IPS DF 19.7 (cell line): ENCODE results near the gene HSD17B12.

Experiments used
- DNase-seq: peaks from one replicate; pipeline ENCODE4 v3.0.0-alpha.2; 2013; ENCODE audit warnings: low read depth, low spot score

Gene HSD17B12

DNA sequence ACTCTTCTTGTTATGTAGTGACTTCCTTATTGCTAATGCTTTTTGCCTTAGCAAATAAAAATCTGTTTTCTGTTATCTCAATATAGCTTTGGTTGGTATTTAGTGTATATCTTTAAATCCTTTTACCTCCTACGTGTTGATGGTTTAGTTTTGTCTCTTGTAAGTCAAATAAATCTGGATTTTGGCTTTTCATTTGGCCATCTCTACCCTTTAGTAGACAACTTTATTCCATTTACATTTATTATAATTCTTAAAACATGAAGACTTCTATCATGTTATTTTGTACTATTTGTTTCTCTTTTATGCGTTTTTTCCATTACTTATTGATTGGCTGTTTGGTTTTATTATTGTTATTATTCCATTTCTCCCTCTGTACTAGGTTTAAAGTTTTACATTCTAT lies 180.6 kb downstream of the HSD17B12 start:
- DNase-seq: no peak

DNA sequence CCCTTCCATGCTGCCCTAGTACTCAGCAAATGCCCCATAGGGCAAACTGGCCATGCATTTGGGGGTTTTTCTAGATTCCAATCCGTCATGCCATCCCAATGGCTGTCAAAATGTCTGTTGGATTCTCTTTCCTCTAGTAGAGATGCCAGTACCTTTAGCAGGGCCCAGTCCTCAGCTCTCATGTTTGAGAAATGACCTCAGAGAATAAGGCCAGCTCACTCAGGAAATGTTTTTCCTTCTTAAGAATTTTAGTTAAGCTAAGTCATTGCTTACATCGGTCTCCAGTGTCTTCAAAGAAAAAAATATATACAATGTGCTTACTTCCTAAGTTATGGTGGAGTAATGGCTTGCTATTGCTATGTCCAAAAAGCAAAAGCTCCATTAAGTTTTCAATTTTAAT lies 186.0 kb downstream of the HSD17B12 start:
- DNase-seq: no peak

DNA sequence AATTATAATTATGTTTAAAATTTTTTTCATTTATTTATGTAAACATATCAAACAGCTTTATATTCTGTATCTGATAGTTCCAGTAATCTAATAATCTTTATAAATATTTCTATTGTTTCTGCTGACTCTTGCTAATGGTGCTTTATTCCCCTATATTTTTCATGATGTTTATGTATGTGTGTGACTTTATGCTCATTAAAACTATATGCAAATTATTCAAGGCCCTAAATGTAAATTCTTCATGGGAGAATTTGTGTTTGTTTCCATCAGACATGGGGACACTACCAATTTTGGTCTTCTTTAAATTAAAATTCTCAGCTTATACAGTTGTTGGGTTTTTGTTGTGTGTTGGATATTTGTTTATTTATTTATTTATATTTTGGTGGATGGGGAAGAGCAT lies 186.4 kb downstream of the HSD17B12 start:
- no peak for DNase-seq

DNA sequence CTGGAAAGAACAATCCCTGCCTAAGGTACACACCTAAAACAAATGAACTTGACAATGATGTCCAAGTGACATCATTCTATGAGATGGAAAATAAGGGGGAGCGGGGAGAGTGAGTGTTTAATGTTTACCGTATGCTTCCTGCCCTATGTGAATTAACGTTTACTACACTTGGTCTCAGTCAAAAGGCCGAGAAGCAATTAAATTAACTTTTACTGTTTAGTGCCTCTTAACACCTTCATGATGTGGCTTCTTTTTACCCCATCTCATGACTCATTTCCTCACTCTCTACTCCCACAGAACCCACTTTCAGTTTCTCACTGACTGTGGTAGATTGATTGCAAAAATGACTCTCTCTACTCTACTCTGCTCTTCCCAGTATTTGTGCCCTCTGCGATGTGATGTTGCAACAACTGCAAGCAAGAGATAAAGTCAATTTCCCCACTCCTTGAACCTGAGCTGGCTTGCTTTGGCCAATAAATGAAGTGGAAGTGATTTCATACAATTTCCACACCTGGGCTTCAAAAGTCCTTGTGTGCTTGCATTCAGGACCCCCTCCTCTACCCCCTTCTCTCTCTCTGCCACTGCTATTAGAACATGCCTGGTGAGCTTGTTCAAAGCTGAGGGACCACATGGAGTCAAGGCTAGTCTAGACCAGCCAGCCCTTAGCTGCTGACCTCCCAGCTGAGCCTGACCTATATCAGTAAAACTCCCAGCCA lies 188.5 kb downstream of the HSD17B12 start:
- no peak for DNase-seq

DNA sequence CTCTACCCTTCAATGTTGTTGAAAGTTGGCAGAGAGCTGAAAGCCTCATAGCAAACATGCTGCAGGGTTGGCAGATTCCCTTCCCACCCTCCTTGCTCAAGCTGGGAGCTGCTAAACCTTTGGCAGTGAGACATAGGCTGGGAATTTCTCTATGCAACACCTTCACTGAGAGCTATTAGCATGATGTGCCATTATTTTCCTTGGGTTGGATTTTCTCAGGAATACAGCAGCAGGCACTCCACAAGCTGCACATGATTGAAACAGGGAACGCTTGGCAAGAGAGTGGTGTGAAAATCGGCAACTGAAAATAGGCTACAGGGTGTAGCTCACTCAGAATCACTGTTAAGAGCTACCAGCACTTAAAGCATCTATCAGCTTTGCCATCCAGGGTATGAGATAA lies 190.5 kb downstream of the HSD17B12 start:
- no peak for DNase-seq

DNA sequence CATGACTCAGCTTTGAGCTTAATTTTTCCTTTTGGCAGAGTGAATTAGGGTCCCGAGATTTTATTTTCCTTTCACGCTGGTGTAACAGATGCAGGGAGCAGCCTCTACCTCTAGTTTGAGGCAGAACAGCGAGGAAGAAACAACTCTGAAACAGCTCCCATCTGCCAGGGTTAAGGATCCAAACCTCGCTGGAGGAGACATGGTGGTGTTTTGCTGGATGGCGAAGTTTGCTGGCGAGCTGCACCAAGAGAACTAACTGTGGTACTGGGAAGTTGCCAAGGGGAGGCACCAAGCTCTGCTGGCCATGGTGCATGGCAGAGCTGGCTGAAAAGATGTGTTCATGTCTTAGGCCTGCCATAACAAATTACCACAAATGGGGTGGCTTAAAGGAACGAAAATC lies 192.5 kb downstream of the HSD17B12 start:
- DNase-seq: no peak

DNA sequence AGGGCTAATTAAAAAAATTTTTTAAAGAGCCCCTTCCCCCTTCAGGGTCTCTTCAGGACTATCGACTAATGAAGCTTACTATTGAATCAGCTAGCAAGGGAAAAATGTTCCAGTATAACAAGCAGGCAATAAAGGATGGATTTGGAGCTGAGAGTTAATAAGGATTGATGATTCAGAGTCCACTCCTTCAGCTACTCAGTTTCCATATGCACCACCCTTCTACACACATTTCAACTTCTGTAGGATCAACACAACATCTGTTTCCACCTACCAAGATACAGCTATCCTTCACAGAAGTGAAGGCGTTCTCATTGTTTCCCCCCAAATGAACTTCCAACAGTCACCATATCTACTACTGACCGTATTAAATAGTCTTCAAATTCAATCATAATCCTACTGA lies 193.5 kb downstream of the HSD17B12 start:
- no peak for DNase-seq

DNA sequence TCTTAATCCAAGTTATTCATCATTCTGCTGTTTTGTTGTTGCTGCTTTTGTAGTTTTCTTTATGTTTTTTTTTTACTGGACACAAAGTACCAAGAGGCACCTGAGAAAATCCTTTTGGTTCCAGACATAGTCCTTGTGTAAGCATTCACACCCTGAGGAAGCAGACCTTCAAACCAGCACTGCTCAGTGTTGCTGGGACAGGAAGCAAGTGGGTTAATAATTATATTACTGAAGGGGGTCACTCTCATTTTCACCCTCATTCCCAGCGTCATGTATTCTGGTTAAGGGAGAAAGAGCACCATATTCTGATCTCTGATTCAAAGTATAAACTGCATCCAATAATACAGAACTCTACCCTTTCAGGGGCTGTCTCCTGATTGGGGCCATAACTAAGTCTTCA lies 194.2 kb downstream of the HSD17B12 start:
- no peak for DNase-seq

DNA sequence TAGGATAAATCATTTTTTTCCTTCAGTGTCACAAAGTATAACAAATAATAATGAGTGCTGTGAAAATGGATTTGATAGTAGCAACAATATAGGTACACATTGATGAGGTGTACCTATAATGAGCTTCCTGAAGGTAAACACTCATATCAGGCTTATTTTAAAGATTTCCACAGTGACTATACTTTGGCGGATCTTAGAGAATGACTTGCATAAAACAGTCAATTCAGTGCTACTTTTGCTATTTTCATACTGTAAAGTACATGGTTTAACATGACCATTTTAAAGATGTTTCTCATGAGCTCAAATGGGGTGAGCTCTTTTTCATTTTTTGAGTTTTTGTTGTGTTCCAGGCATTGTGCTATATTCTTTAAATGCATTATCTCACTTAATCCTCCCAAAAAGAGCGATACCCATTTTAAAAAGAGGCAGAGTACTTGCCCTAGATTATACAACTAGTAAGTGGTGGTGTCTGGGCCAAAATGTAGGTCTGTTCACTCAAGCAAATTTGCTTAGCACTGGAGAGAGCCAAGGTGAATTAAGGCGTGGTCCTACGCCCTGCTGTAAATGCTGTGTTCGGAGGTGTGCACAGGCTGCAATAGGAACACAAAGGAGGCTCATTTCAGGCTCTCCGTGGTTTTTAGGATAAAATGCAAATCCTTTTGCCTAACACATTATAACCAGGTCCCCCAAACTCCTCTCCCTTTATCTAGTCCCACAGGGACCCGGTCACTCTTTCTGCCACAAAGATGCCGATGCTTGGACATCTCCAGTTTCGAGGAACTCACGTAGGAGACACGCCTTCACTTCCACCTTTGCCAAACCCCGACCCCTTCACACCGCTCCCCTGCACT lies 199.5 kb downstream of the HSD17B12 start:
- DNase-seq: no peak

DNA sequence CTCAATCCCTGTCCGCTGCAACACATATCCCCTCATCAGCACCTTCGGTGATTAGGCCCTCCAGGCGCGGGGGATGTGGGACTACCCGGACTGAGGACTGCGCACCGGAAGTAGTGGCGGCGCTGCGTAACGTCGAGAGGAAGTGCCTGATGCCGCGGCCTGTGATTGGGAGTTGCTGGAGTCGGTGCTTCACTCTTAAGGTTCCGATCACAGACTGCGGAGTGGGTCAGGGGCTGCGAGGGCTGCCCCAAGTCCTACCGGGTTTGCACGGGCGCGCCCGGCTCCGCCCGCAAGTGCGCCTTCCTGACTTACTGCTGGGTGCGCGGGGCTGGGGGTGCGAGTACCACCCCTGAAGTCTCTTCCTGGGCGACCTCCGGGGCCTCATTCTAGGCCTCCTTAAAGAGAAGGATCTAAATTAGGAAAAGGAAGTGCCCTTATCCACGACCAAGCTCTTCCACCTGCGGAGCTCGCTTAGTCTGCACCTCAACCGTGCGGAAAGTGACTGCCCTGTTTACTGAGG lies 200.2 kb downstream of the HSD17B12 start, which contains the start of gene ALKBH3:
ALKBH3 (plus strand) TSS at position 192 of the 520 bp plus-strand sequence. CDS start 1,822 bp downstream, outside the sequence.
- peak; percentile 79 for DNase-seq

DNA sequence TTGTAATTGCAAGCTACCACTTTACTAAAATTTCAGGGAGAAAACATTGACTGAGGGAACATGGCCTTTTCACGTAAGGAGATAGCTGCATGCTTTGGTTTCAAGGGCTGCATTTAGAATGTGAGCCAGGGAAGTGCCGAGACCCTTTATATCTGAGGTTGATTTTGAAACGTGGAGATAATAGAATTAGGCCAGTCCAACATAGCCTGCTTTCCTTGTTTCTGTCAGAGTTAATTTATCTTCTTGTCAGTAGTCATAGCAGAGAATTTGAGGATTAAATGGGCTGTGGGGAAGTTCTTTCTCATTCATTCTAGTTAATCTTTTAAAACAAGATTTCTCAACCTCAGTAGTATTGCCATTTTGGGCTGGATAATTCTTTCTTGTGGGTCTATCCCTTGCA lies 212.3 kb downstream of the HSD17B12 start:
- DNase-seq: no peak

DNA sequence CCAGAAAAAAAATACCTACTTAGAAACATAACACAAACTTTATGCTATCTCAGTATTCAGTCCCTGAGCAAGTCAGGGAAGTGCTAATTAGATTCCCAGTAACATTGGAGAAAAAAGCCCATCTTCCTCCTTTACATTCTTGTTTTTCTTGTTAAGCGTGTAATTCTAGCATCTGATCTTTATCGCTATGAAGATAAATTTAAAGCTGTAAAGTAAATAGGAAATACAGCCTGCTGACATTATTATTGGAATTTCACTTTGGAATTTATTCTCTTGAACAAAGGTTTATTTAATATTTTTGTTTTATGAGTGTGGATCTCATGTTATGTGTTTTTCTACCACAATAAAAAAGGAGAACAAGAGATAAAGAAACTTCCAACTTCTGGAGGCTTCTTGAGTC lies 214.0 kb downstream of the HSD17B12 start:
- DNase-seq: no peak

DNA sequence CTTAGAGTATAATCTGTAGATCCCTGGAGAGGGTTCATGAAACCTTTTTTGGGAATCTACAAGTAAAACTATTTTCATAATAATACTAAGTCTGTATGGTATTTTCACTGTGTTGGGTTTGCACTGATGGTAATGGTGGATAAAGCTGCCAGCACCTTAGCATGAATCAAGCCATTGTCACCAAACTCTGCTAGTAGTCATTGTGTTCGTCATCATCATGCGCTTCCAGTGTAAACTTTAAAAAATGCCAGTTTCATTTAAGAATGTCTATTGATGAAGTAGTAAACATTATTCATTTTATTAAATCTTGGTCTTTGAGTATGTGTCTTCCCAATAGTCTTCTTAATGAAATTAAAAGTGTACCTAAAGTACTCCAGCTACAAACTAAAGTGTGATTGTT lies 215.1 kb downstream of the HSD17B12 start:
- no peak for DNase-seq

DNA sequence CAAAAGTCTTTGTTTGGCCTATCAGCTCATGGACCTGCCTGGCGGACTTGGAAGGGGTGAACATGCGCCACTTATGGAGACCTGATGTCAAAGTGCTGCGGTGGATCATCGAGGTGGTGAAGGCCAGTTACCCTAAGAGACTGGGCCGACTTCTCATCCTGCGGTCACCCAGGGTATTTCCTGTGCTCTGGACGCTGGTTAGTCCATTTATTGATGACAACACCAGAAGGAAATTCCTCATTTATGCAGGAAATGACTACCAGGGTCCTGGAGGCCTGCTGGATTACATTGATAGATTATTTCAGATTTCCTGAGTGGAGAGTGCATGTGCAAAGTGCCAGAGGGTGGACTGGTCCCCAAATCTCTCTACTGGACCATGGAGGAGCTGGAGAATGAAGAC lies 218.0 kb downstream of the HSD17B12 start:
- DNase-seq: no peak

DNA sequence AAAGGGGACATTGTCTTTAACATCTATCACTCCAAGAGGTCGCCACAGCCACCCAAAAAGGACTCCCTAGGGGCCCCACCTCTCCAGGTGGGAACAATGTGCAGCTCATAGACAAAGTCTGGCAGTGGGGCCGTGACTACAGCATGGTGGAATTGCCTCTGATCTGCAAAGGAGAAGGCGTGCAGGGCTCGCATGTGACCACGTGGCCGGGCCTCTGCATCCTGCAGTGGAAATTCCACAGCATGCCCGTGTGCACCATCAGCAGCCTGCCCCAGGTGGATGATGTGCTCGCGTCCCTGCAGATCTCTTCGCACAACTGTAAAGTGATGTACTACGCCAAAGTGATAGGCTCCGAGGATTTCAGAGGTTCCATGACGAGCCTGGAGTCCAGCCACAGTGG lies 218.6 kb downstream of the HSD17B12 start:
- no peak for DNase-seq

DNA sequence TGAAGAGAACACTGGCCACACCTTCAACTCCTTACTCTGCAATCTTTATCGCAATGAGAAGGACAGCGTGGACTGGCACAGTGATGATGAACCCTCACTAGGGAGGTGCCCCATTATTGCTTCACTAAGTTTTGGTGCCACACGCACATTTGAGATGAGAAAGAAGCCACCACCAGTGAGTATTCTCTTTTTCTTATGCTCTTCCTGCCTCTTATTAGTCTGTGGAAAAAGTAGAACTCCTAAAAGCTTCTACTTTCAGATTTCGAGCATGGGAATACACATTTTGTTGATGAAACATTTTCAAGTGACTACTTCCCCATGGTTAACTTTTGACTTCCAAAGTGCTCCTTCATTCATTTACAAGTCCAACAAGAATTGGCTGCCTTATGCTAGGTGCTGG lies 221.0 kb downstream of the HSD17B12 start:
- no peak for DNase-seq

DNA sequence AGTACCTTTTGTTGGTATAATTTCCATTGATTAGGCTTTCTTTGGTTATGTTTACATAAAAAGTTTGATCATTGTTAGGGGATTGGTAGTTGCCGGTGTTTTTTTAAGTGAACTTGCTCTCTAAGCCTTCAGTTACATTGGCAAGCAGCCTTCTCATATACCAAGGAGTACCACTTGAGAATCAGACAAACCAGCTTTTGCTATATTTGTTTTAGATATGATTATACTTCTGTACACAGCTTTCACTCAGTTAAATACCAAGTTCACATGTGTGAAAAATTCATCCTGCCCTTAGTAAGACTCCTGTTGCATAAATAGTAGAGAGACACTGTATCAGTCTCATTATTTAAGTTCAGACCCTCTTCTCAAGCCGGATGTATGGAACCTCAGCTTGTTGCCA lies 222.5 kb downstream of the HSD17B12 start:
- DNase-seq: no peak

DNA sequence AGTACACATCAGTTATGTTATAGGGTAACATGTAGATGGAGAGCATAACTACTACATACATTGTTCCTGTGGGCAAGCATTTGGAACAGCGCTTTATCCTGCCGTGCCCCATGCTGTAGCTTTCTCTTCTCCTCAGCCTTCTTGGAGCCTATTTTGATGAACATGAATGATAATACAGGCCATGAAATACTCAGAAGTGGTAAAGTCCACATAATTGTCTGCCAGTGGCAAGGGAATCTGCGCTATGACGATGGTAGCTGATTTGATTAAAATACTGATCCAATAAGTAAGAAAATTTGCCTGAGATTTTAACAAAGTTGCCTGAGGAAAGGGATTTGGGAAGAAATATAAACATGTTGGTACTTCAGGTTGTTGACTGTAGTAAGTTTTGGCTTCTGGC lies 223.4 kb downstream of the HSD17B12 start:
- no peak for DNase-seq

DNA sequence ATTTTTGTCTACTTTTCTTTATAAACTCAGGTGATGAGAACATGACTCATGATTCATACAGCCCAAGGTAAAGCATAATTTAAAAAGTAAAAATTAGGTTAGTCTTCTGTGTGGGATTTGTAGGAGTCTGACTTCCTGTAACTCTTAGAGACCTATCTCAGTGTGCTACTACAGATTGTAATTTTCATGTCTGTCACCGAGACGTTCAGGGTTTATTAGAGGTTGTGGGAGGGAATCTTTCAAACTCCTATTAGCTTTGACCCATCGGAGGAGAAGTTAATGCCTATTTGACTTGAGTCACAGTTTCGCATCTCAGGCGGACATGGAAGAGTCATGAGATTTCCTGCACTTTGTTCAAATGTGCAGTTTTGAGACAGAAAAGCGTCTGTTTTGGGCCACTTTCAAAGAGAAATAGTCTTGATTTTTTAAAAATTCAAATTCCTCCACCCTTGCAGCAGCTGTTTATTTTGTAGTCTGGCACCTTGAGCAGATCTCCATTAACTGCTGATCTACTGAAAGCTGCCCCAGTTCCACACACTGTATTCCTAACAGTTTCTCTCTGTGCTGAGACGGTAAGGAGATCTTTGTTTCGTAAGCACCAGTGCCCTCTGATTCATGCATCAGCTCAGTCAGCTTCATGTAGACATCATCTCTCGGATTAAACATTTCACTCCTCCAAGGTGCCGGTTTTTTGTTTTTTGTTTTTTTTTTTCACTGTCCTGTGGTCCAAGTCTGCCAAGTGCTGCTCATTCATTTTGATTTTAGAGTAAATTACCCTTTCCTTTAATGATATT lies 224.4 kb downstream of the HSD17B12 start:
- DNase-seq: no peak

DNA sequence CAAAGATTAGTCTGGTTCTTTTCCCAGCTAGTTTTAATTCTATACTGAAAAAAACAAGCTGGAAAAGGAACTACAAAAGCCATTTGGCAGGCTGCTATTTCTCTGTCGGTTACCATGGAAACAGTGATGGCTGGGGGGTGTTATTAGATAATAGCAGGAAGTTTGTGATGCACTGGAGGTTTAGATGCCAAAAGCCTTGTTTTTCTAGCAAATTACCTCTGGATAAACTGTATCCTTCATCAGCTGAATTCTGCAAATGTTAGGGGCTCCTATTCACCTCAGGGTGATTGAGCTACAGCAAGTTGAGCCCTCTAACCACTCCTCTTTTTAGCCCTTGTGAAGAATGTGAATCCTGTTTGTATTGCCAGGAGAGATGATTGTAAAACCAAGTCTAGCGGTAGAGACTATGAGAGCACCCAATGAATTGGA lies 225.3 kb downstream of the HSD17B12 start:
- DNase-seq: no peak
